ENCODE data around the gene RADIL. TPM values are rescaled to one million over a fixed set of nuclear protein-coding genes. Genes with fewer than 3 reads are reported as not detected.
"Not testable (repeated sequence)": the region's sequence is repeated elsewhere in the genome, so short reads cannot be mapped to it uniquely, and the experiment has no call there.

The RADIL gene
- total and polyA plus RNA-seq, 3 experiments from 2014 or later: 0.04 to 0.20 TPM; not detected in 1

DNA sequence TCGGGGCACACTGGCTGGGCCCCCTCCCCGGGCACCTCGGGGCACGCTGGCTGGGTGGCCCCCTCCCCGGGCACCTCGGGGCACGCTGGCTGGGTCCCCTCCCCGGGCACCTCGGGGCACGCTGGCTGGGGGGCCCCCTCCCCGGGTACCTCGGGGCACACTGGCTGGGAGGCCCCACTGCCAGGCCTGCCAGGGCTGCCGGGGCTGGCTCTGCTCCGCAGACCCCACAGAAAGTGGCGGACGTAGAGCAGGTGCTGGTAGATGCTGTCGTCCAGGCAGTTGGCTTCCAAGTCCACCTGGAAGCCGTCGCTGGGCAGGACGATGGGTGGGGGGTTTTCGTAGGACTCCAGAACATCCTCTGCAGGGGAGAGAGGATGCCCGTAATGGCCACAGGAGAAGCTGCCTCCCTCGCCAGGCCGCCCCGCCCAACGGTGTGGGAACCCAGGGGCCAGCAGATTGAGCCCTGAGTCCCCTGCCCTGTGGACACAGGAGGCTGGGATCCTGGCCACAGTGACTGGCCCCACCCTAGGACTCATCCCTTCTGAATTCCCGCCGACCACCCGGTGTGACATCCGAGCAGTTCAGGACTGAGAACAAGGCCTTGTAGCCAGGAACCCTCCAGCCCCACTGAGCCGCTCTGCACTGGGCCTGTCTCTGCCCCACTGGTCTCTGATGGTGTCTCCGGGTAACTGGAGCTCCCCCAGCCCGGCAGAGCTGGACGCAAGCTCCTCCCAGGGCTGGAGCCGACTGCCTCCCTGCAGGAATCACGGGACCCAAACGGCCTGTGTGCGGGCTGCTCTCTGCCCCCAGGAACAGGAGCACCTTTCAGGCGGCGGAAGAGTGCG, 79.9 kb downstream of the RADIL start:
- DNase-seq: peak in 1 of 5 donors; percentile 43
- ChIA-PET POLR2A (no interaction called here), CTCF (no interaction called here)
- H3K27me3 ChIP-seq (ENCODE audit: insufficient read depth, low read length, poor library complexity, severe bottlenecking): no peaks in the 10 kb centered on the region
- H3K4me3 ChIP-seq (ENCODE audit: low read length): no peak overlapping the region
- no peak overlapping the region for H3K27ac ChIP-seq (ENCODE audit: low read depth, low read length)
- H3K36me3 ChIP-seq (ENCODE audit: insufficient read depth, low read length): no peaks in the 10 kb centered on the region
- H3K36me3 Mint-ChIP-seq: no peaks in the 10 kb centered on the region
- no peaks in the 10 kb centered on the region for H3K27me3 Mint-ChIP-seq
- H3K9me3 ChIP-seq (ENCODE audit: low read length): no peaks in the 10 kb centered on the region
- no peaks in the 10 kb centered on the region for H3K9me3 Mint-ChIP-seq
- no peak overlapping the region for H3K27ac Mint-ChIP-seq
- H3K4me3 Mint-ChIP-seq: peak overlapping the region in 1 of 7 donors; percentile 18
- H3K4me1 ChIP-seq (ENCODE audit: insufficient read depth, low read length): no peaks in the 10 kb centered on the region
- H3K4me1 Mint-ChIP-seq: peaks cover 0 to 5% (median 0%) of the 10 kb centered on the region in 3 donors

DNA sequence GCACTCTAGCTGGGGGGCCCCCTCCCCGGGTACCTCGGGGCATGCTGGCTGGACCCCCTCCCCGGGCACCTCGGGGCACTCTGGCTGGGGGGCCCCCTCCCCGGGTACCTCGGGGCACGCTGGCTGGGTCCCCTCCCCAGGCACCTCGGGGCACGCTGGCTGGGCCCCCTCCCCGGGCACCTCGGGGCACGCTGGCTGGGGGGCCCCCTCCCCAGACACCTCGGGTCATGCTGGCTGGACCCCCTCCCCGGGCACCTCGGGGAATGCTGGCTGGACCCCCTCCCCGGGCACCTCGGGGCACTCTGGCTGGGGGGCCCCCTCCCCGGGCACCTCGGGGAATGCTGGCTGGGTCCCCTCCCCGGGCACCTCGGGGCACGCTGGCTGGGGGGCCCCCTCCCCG, 80.9 kb downstream of the RADIL start:
- H3K27me3 ChIP-seq (ENCODE audit: insufficient read depth, low read length, poor library complexity, severe bottlenecking); H3K4me1 Mint-ChIP-seq; H3K9me3 Mint-ChIP-seq; H3K4me3 ChIP-seq (ENCODE audit: low read length); H3K27me3 Mint-ChIP-seq; DNase-seq; H3K27ac ChIP-seq (ENCODE audit: low read depth, low read length); H3K4me1 ChIP-seq (ENCODE audit: insufficient read depth, low read length); H3K36me3 Mint-ChIP-seq; POLR2A ChIA-PET; H3K36me3 ChIP-seq (ENCODE audit: insufficient read depth, low read length); H3K4me3 Mint-ChIP-seq; H3K27ac Mint-ChIP-seq; H3K9me3 ChIP-seq (ENCODE audit: low read length): not testable (repeated sequence)
- CTCF ChIA-PET: interaction anchor here (1.2 kb wide), 1 partner anchor 10 kb away, joined by 3 read pairs; no protein-coding TSS in a partner anchor

DNA sequence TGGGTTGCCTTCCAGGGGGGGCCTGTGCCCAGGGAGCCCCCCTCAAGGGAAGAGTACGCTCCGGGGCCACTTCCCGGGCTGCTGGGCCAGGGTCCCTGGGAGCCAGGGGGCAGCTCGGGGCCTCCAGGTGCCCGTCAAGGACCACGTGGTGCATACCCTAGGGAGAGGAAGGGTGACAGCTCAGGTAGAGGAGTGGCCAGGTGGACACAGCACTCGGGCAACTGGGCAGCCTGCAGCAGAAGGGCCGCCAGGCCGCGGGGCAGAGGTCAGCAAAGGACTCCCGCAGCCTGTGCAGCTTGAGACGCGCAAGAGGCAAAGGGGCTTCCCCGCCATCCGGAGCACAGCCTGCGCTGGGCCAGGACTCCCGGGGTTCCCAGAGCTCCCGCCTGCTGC, 81.7 kb downstream of the RADIL start:
- POLR2A ChIA-PET: no interaction called here
- no peaks in the 10 kb centered on the region for H3K27me3 ChIP-seq (ENCODE audit: insufficient read depth, low read length, poor library complexity, severe bottlenecking)
- no peaks in the 10 kb centered on the region for H3K4me1 ChIP-seq (ENCODE audit: insufficient read depth, low read length)
- Mint-ChIP-seq H3K36me3 (no peaks in the 10 kb centered on the region), H3K9me3 (no peaks in the 10 kb centered on the region), H3K4me3 (no peak overlapping the region), H3K27me3 (no peaks in the 10 kb centered on the region), H3K27ac (no peak overlapping the region), H3K4me1 (peaks cover 0 to 5% (median 0%) of the 10 kb centered on the region in 3 donors)
- H3K27ac ChIP-seq (ENCODE audit: low read depth, low read length): no peak overlapping the region
- H3K4me3 ChIP-seq (ENCODE audit: low read length): no peak overlapping the region
- H3K9me3 ChIP-seq (ENCODE audit: low read length): no peaks in the 10 kb centered on the region
- CTCF ChIA-PET: interaction anchor here (1.2 kb wide), 1 partner anchor 9 kb away, joined by 3 read pairs; no protein-coding TSS in a partner anchor
- DNase-seq: no peak
- no peaks in the 10 kb centered on the region for H3K36me3 ChIP-seq (ENCODE audit: insufficient read depth, low read length)

DNA sequence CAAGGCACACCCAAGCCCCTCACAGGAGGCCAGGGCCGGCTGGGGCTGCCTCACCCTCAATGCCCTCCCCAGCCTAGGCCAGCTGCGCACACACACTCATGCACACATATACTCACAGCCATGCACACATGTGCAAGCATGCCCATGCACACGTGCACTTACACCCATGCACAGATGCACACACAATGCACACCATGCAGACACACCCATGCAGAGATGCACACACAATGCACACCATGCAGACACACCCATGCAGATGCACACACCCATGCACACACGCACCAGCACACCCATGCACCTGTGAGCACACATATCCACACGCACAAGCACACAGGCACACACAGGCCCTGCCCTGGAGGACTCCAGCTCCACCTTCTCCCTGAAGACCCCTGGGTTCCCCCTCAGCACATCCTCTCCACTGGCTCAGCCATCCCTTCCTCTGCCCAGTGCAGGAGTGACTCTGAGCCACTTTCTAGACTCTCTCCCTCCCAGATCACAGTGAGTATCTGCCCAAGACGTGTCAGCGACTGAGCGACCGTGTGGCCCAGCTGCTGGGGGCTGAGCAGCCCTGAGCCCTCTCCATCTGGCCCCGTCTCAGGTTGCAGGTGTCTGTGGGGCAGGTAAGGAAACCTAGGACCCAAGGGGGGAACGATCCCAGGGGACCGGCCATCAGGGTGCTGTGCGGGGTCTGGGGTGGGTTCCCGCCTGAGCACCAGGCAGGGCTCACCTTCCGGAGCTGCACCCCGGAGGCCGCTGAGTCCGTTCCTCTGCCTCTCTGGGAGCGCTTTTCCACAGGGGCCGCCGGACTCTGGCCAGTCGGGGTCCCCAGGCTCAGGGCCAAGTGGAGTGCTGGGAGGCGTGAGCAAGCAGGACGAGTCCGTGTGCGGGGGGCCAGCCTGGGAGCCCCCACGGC, 82.3 kb downstream of the RADIL start:
- ChIA-PET CTCF (interaction anchor here (1.2 kb wide), 1 partner anchor 9 kb away, joined by 3 read pairs; no protein-coding TSS in a partner anchor), POLR2A (no interaction called here)
- H3K4me3 ChIP-seq (ENCODE audit: low read length): no peak overlapping the region
- Mint-ChIP-seq H3K9me3 (no peaks in the 10 kb centered on the region), H3K4me1 (peaks cover 0 to 5% (median 0%) of the 10 kb centered on the region in 3 donors), H3K4me3 (peak overlapping the region in 1 of 7 donors; percentile 32), H3K36me3 (no peaks in the 10 kb centered on the region), H3K27ac (no peak overlapping the region), H3K27me3 (no peaks in the 10 kb centered on the region)
- no peaks in the 10 kb centered on the region for H3K27me3 ChIP-seq (ENCODE audit: insufficient read depth, low read length, poor library complexity, severe bottlenecking)
- no peak overlapping the region for H3K27ac ChIP-seq (ENCODE audit: low read depth, low read length)
- H3K9me3 ChIP-seq (ENCODE audit: low read length): no peaks in the 10 kb centered on the region
- DNase-seq: no peak
- H3K4me1 ChIP-seq (ENCODE audit: insufficient read depth, low read length): no peaks in the 10 kb centered on the region
- no peaks in the 10 kb centered on the region for H3K36me3 ChIP-seq (ENCODE audit: insufficient read depth, low read length)

- no peak overlapping the region for H3K27ac Mint-ChIP-seq
Observed at GRCh38 chr7:4800487-4800886, 83.0 kb downstream of the RADIL start.

GRCh38 chr7:4799508-4800268, 83.8 kb downstream of the RADIL start:
- no peak overlapping the region for H3K4me3 Mint-ChIP-seq
- Histone ChIP-seq H3K4me1 (ENCODE audit: insufficient read depth, low read length) (no peaks in the 10 kb centered on the region), H3K4me3 (ENCODE audit: low read length) (no peak overlapping the region), H3K27me3 (ENCODE audit: insufficient read depth, low read length, poor library complexity, severe bottlenecking) (no peaks in the 10 kb centered on the region), H3K36me3 (ENCODE audit: insufficient read depth, low read length) (no peaks in the 10 kb centered on the region), H3K27ac (ENCODE audit: low read depth, low read length) (no peak overlapping the region), H3K9me3 (ENCODE audit: low read length) (no peaks in the 10 kb centered on the region)
- CTCF ChIA-PET: interaction anchor here (4.1 kb wide), 1 partner anchor 286 kb away, joined by 42 read pairs; no protein-coding TSS in a partner anchor
- no peaks in the 10 kb centered on the region for H3K9me3 Mint-ChIP-seq
- H3K36me3 Mint-ChIP-seq: no peaks in the 10 kb centered on the region
- H3K27ac Mint-ChIP-seq: no peak overlapping the region
- DNase-seq: no peak
- no peaks in the 10 kb centered on the region for H3K27me3 Mint-ChIP-seq
- POLR2A ChIA-PET: no interaction called here
- peaks cover 0 to 5% (median 0%) of the 10 kb centered on the region in 3 donors for H3K4me1 Mint-ChIP-seq

More at GRCh38 chr7:4800487-4800886, 83.0 kb downstream of the RADIL start:
- H3K36me3 ChIP-seq (ENCODE audit: insufficient read depth, low read length): no peaks in the 10 kb centered on the region
- no peak overlapping the region for H3K4me3 Mint-ChIP-seq
- H3K27me3 Mint-ChIP-seq: no peaks in the 10 kb centered on the region
- no peaks in the 10 kb centered on the region for H3K9me3 Mint-ChIP-seq
- H3K27me3 ChIP-seq (ENCODE audit: insufficient read depth, low read length, poor library complexity, severe bottlenecking): no peaks in the 10 kb centered on the region
- no peak for DNase-seq
- H3K36me3 Mint-ChIP-seq: no peaks in the 10 kb centered on the region
- no peaks in the 10 kb centered on the region for H3K4me1 ChIP-seq (ENCODE audit: insufficient read depth, low read length)
- H3K4me1 Mint-ChIP-seq: peaks cover 0 to 5% (median 0%) of the 10 kb centered on the region in 3 donors
- no peaks in the 10 kb centered on the region for H3K9me3 ChIP-seq (ENCODE audit: low read length)
- no peak overlapping the region for H3K27ac ChIP-seq (ENCODE audit: low read depth, low read length)
- CTCF ChIA-PET: no interaction called here
- H3K4me3 ChIP-seq (ENCODE audit: low read length): no peak overlapping the region
- POLR2A ChIA-PET: no interaction called here

DNA sequence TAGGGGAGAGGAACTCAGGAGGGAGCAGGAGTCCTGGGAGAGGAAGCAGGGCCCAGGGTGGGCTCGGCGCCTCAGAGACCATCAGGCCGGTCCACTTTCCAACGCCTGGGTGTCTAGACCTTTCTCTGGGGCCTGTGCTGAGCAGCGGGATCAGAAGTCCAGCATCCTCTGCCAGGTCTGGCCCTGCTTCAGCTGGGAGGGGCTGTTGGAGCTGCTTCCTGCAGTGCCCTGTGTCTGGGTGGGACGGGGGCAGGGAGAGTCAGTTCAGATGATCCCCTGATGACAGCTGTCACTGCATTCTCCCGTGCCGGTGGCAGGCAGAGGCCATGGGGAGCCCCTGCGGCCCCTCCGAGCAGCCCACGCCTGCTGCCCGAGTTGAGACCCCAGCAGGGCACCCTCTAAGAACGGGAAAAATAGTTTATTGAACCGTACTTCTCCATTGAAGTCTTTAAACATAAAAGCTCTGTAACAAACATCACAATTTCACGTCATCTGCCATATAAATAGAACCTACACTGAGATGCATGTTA, 84.7 kb downstream of the RADIL start:
- no peaks in the 10 kb centered on the region for H3K27me3 ChIP-seq (ENCODE audit: insufficient read depth, low read length, poor library complexity, severe bottlenecking)
- POLR2A ChIA-PET: no interaction called here
- Mint-ChIP-seq H3K36me3 (no peaks in the 10 kb centered on the region), H3K4me1 (peaks cover 0 to 9% (median 5%) of the 10 kb centered on the region in 3 donors), H3K27ac (no peak overlapping the region), H3K27me3 (no peaks in the 10 kb centered on the region), H3K9me3 (no peaks in the 10 kb centered on the region), H3K4me3 (no peak overlapping the region)
- no peak overlapping the region for H3K4me3 ChIP-seq (ENCODE audit: low read length)
- no peaks in the 10 kb centered on the region for H3K4me1 ChIP-seq (ENCODE audit: insufficient read depth, low read length)
- H3K9me3 ChIP-seq (ENCODE audit: low read length): no peaks in the 10 kb centered on the region
- no peak overlapping the region for H3K27ac ChIP-seq (ENCODE audit: low read depth, low read length)
- CTCF ChIA-PET: interaction anchor here (1.1 to 4.1 kb wide), 4 partner anchors 10 to 287 kb away, joined by 4 to 42 read pairs (median 6); no protein-coding TSS in a partner anchor
- no peaks in the 10 kb centered on the region for H3K36me3 ChIP-seq (ENCODE audit: insufficient read depth, low read length)
- no peak for DNase-seq

Measured in CD8-positive, alpha-beta memory T cell (primary cell).